Activated T-cell treated with anti-CD3 and anti-CD28 coated beads for 48 hours (primary cell): ENCODE data around the gene CEP57L1.
"Not testable (repeated sequence)": the region's sequence is repeated elsewhere in the genome, so short reads cannot be mapped to it uniquely, and the experiment has no call there.

Experiments used
- DNase-seq: peaks from one replicate; pipeline ENCODE4 v3.0.0-alpha.2; 2020; ENCODE audit warnings: low read depth

Gene CEP57L1

DNA sequence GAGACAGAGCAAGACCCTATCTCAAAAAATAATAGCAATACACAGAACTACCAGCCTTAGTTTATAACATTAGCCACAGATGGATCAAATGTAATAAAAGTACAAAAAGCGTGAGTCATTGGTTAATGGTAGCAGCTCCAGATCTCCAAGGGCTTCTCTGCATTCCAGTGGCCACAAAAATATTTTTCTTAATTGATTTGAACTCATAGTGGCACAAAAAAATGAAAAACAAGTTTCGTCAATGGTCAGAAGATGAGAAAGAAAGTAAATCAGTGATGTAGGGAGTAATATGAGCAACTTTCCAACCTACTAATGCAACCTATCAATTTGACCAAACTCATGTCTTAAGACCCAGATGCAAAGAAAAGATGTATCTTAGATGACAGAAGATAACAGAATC lies 79.6 kb downstream of the CEP57L1 start:
- DNase-seq = no peak

DNA sequence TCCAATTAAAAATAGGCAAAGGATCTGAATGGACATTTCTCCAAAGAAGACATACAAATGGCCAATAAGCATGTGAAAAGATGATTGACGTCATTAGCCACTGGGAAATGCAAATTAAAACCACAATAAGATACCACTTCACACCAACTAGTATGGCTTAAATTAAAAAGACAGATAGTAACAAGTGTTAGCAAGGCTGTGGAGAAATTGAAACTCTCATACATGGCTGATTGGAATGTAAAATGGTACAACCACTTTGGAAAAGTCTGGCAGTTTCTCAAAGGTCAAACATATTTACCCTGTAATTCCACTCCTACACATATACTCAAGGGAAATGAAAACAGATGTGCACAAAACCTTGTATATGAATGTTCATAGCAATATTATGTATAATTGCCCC lies 83.6 kb downstream of the CEP57L1 start:
- DNase-seq = no peak

DNA sequence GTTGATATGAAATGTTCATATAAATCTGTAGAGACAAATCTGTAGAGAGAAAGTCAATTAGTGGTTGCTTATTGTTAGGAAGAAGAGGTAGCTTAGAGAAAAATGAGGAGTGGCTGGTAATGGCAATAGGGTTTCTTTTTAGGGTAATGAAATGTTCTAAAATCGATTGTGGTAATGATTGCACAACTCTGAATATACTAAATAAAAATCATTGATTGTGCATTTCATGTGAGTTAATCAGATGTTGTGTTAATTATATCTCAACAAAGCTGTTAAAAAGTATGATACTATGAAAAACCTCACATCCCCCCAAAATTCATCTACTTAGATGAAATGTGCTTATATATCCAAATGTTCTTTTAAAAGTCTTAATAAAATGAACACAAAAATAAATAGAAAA lies 84.2 kb downstream of the CEP57L1 start:
- no peak for DNase-seq

DNA sequence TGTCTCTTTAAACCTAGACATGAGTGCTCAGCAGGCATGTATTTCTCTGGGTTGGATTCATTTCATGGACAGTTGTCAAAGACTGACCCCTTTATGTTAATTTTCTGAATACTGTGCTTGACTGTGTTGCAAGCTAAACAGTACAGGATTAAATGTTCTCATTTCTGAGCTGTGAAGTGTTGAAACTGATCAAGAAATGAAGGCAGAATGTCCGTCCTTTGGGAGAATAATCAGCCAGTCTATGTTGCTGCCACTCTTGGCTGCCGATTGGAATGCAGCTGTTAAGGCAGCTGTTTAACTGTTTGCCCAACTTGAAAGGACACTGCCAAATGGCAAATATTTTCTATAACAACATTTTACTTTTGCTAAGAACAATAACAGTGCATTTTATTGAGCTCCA lies 87.3 kb downstream of the CEP57L1 start:
- DNase-seq = no peak

DNA sequence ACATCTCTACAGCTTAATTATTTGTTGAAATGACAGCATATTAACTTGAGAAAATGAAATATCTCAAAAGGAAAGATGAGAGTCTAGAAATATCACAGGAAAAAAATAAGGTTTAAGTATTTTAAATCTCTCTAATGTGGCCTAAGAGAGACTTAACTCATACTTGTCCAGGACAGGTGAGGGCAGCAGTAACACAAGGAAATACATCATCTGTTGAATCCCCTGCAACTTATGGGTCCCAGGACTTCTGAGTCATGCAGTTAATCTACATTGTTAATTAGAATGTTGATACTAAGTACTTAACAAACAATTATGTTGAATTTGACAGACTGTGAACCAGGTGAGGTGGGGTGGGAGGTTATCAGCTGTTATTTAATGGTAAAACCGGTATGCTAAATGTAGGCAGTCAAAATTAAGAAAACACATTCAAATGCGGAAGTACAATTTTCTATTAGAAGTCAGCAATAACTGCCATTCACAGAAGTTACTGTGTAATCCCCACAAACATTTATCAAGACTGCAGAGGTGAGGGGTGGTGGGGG lies 87.9 kb downstream of the CEP57L1 start:
- DNase-seq = no peak

DNA sequence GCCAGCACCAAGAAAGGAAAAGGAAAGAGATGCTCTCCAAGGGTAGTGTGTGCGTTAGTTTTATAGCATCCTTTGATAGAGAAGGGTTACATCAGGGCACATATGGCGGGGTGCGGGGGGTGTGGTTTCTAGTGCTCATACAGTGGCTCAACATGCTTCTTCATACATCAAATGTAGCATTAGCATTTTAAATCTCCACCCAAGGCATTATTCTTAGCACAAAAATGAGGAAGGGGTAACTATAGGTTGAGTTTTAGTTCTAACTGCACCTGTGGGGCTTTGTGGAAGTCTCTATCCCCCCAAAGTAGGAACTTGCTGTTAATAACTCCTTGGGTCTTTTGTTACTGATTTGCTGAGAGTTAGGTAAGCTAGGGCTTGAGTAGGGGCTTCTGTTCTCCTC lies 89.3 kb downstream of the CEP57L1 start:
- no peak for DNase-seq

DNA sequence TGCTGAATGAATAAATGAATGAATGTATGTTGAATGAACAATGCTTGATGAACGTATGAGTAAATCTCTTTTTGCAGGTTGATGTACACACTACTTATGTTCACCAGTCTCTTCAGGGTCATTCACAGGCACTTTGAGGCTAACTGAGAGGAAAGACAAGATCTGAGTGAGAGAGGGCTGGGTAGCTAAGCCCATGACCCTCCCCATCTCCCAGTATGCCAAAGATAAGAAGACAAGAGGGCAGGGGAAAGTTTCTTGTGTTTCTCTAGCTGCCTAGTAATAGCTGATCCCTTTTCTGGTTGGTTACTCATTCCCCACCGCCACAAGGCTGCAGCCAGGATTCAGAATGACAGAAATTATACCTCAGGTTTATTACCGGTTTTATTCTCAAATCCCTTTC lies 90.7 kb downstream of the CEP57L1 start:
- no peak for DNase-seq

DNA sequence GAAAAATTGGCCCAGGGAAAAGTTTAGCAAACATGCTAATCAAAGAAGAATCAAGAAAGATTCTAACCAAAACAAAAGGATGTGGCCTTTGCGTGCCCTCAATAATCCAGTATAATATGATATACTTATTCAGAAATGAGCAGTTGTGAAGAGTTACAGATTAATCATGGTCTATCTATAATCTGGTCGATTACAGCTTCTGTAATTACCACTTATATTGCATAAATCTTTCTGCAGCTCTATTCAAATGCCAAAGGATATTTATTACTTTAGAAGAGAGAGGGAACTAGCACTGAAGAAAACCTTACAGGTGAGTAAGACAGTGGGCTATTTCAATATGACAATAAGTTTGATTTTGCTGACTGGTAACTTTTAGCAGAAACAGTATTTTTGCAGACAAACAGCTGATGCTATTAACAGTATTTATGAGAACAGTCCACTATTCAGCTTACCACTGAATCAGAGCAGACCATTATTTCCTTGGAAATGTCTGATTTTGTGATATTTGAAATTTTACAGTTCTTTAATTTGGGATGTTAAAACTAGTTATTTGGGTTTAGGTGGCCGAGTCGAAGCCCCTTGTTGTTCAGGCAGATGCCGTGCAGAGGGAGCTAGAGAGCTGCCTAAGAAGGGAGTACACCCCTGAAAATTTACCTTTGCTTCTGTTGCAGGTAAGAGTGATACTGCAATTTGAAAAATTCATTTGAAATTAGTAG lies 92.2 kb downstream of the CEP57L1 start:
- peak; percentile 31 for DNase-seq

DNA sequence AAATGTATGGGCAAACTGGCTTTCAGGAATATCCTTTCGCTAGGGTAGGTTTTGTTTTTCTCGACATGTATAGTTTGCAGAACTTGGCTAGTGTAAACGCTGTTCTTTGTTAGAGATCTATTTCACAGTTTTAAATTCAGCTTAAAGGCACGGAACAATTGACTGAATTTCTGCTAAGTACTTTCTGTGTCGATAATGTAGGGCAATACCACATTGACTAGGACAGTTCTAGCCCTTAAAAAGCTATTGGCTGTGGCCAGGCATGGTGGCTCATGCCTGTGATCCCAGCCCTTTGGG lies 92.8 kb downstream of the CEP57L1 start:
- no peak for DNase-seq

DNA sequence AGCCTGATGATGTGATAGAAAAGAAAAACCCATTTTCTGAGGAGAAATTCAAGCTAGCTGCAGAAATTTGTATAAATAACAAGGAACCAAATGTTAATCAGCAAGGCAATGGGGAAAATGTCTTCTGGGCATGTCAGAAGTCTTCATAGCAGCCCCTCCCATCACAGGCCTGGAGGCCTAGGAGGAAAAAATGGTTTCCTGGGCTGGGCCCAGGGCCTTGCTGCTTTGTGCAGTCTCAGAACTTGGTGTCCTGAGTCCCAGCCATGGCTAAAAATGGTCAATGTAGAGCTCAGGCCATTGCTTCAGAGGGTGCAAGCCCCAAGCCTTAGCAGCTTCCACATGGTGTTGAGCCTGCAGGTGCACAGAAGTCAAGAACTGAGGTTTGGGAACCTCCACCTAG lies 96.1 kb downstream of the CEP57L1 start:
- not testable (repeated sequence) for DNase-seq

DNA sequence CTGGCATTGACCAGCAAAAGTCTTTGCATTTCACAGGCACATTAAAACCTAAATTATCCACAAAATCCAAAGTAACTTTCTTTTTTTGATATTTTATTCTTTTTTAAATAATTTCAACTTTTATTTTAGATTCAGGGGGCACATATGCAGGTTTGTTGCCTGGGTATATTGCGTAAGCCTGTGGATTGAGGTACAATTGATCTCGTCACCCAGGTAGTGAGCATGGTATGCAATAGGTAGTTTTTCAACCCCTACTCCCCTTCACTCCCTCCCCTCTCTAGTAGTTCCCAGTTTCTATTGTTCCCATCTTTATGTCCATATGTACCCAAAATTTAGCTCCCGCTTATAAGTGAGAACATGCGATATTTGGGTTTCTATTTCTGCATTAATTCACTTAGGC lies 97.6 kb downstream of the CEP57L1 start:
- no peak for DNase-seq

DNA sequence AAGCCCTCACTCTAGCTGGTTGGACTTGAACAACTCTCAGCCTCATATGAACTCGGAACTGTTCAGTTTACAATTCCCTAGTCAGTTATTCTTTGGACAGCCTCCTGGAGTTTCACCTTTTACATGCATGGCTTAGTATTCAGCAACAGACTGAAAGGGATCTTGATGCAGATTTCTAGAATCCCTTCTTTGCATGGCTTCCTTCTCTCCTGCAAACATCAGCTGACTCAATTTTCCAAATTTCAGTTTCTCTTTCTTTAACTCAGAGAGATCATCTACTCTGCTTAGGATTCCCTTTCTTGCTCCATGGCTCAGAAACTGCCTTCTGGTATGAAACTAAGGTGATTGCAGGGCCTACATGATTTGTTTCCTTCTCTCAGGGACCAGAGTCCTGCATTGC lies 99.6 kb downstream of the CEP57L1 start:
- no peak for DNase-seq

DNA sequence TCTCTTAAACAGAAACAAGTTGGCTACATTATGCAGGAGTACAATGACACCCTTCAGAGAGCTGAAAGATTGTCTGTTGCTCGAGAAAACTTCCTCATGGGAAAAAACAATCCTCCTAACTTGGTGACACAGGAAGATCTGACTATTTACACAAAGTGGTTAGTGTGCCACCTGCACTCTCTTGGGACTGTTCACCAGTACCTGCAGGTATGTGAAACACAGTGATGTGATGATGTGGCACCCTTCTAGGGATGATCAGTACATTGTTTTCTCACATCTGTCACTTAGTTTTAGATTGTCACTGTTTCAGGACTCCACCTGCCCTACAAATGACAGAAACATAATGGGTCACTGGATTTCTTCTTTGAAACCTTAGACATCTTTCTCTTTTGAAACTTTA lies 101.8 kb downstream of the CEP57L1 start:
- DNase-seq = no peak

DNA sequence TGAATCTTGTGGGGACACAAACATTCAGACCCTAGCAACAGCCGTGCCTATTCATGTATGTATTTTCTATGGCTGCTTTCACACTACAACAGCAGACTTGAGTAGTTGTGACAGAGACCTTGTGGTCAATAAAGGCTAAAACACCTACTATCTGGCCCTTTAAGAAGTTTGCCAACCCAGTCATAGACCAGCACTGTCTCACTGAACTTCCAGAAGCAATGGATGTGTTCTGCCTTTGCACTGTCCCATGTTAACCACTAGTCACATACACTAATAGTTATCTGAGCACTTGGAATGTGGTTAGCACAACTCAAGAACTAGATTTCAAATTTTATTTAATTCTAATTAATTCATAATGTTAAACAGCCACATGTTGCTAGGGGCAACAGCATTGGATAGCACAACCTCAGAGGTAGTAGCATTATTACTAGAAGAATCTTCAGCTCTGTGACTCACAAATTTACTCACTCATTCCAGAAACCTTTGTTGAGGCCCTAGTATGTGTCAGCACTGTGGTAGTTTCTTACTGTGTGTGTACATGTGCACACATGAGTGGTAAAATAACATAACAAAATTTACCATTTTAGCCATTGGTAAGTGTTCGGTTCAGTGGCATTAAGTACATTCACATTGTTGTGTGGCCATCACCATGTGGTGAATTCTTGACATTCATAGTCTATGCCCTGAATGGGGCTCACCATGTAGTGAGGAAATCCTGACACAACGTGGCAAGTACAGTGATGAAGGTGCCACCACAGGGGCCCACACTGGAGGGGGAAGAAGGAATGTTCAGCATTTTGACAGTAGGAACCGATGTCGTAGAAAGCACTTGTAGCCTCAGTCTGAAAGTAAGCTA lies 107.3 kb downstream of the CEP57L1 start:
- no peak for DNase-seq

DNA sequence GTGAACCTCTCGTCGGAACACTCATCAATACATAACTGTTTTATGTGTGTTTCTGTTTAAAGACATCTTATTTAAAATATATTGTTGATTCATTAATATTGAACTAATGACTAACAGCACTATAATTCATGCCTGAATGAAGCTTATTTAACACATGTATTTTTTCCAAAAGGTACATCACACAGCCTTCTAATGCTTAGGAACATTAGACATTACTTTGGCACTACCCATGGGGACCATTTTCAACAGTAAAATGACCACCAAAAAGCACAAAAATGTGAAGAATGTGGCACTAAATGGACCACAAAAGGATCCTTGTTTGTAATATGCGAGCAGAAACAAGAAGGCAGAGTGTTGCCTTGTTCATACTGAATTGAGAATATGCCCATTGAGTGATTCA lies 109.2 kb downstream of the CEP57L1 start:
- no peak for DNase-seq

DNA sequence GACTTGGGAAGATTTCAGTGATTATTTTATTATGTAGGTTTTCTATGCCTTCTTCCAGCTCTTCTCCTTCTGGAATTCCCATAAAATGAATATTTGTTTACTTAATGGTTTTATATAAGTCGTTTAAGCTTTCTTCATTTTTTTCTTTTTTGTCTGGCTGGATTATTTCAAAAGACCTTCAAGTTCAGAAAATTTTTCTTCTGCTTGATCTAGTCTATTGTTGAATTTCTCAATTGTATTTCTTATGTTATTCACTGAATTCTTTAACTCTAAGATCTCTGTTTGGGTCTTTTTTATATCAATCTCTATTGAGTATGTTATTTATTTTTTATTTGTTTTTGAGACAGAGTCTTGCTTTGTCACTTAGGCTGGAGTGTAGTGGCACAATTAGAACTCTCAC lies 117.4 kb downstream of the CEP57L1 start:
- no peak for DNase-seq
